Suprapubic skin (tissue), 4 donors: ENCODE results near the gene PTPRH.
"Not testable (repeated sequence)": the region's sequence is repeated elsewhere in the genome, so short reads cannot be mapped to it uniquely, and the experiment has no call there.

Source experiments
- CTCF ChIP-seq, 2 donors: fragments of 200-600 bp in 1 of 2; fragments of 450-650 bp in 1 of 2; sonication (generic) in 1 of 2; IDR thresholded peaks; one replicate each; pipeline ENCODE4 v1.5.1; 2016 to 2019; ENCODE audit warnings: antibody characterized with exemption in 2 of 2, mild to moderate bottlenecking in 1 of 2, moderate library complexity in 1 of 2
- EP300 ChIP-seq: sonication (generic); formaldehyde crosslinking; IDR thresholded peaks from one replicate; pipeline ENCODE4 v1.6.1; 2017; ENCODE audit warnings: antibody characterized with exemption
- POLR2A ChIP-seq, 2 donors: fragments of 450-650 bp; IDR thresholded peaks; one replicate each; pipeline ENCODE4 v1.6.1; 2017; ENCODE audit warnings: antibody characterized with exemption in 2 of 2, mild to moderate bottlenecking in 2 of 2, moderate library complexity in 2 of 2
- POLR2AphosphoS5 ChIP-seq, 3 donors: sonication (generic); formaldehyde crosslinking; IDR thresholded peaks; one replicate each; pipeline ENCODE4 v1.6.1; 2017; ENCODE audit warnings: antibody characterized with exemption in 3 of 3

- not testable (repeated sequence) for TF ChIP-seq CTCF (IDR thresholded peaks at IDR 0.05); POLR2A (IDR thresholded peaks at IDR 0.05); POLR2AphosphoS5 (IDR thresholded peaks at IDR 0.05); EP300
Measured at GRCh38 chr19:55172318-55172717, 37.0 kb downstream of the PTPRH start.
